ENCODE measurements around the gene ADAMTSL3. TPM values are rescaled to one million over a fixed set of nuclear protein-coding genes. Genes with fewer than 3 reads are reported as not detected.

ADAMTSL3 gene
- total RNA-seq, 6 experiments from 2014 or later = not detected

DNA sequence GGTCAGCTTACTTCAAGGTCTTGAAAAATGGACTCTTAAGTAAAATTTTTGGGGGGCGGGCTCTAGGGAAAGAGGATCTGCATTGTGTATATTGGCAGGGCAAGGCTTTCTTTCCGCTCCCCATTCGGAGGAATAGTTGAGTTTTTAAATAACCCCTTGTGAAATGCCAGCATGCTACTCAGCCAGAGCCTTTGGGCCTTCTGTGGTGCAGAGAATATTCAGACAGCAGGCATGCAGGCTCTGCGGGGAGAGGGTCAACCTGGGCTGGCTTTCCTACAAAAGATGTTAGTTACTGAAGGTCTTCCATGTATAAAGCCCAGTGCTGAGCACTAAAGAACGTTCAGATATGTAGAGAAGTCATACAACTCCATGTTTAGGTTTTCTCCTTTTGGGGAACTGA is 40.6 kb downstream of the ADAMTSL3 start:
- no peaks in the 10 kb centered on the region for H3K4me1 Mint-ChIP-seq (ENCODE audit: low read depth)
- TF ChIP-seq, protein P1, sequence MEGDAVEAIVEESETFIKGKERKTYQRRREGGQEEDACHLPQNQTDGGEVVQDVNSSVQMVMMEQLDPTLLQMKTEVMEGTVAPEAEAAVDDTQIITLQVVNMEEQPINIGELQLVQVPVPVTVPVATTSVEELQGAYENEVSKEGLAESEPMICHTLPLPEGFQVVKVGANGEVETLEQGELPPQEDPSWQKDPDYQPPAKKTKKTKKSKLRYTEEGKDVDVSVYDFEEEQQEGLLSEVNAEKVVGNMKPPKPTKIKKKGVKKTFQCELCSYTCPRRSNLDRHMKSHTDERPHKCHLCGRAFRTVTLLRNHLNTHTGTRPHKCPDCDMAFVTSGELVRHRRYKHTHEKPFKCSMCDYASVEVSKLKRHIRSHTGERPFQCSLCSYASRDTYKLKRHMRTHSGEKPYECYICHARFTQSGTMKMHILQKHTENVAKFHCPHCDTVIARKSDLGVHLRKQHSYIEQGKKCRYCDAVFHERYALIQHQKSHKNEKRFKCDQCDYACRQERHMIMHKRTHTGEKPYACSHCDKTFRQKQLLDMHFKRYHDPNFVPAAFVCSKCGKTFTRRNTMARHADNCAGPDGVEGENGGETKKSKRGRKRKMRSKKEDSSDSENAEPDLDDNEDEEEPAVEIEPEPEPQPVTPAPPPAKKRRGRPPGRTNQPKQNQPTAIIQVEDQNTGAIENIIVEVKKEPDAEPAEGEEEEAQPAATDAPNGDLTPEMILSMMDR (IDR thresholded peaks at IDR 0.05) = no peak
- H3K4me3 Mint-ChIP-seq = no peak overlapping the region
- H3K27me3 Mint-ChIP-seq (ENCODE audit: insufficient read depth) = peaks cover 1% of the 10 kb centered on the region; the same call in 1 of the 2 replicates
- H3K9me3 Mint-ChIP-seq = peaks cover 67% of the 10 kb centered on the region
- no peak overlapping the region for H3K27ac Mint-ChIP-seq
- no peaks in the 10 kb centered on the region for H3K36me3 Mint-ChIP-seq (ENCODE audit: low read depth)
- DNase-seq = no peak

DNA sequence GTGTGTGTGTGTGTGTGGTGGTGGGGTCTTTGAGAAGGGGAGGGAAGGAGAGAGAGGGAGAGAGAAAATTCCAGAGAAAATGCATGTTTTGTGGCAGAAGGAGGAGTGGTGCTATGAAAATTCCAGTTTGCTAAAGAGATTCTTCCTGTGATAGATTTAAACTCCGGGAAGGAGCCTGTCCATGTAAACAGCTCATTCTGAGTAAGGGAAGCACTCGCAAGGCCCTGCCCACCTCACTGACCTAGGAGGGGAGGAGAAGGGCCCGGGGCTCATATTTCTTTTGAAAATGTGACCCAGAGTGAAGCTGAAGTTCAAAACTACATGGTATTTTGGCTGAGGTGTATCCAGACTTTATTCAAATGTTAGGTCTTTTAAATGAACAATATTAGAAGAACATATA is 41.3 kb downstream of the ADAMTSL3 start:
- no peaks in the 10 kb centered on the region for H3K4me1 Mint-ChIP-seq (ENCODE audit: low read depth)
- peaks cover 1% of the 10 kb centered on the region; the same call in 1 of the 2 replicates for H3K27me3 Mint-ChIP-seq (ENCODE audit: insufficient read depth)
- no peak overlapping the region for H3K27ac Mint-ChIP-seq
- DNase-seq = no peak
- H3K4me3 Mint-ChIP-seq = no peak overlapping the region
- TF ChIP-seq, protein P1 (IDR thresholded peaks at IDR 0.05) = no peak
- no peaks in the 10 kb centered on the region for H3K36me3 Mint-ChIP-seq (ENCODE audit: low read depth)
- peaks cover 67% of the 10 kb centered on the region for H3K9me3 Mint-ChIP-seq

DNA sequence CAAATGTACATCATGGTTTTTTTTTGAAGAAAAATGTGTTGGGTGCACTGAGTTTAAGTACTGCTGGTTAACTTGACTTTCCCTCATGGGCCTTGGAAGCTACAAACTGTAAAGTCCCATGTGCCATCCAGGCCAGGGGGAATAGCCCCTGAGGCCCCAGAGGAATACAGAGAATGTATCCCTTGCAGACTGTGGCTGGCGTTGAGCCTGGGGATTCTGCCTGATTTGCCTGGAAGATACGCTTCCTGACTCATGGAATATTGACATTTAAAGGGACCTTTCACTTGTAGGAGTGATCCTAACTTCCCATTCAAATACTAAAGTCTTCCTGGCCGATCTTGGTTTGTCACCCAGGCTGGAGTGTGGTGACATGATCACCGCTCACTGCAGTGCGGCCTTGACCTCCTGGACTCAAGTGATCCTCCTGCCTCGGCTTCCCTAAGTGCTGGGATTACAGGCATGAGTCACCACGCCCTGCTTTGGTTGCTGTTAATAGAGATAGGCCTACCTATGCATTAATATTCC is 42.0 kb downstream of the ADAMTSL3 start:
- H3K4me1 Mint-ChIP-seq (ENCODE audit: low read depth) = no peaks in the 10 kb centered on the region
- peaks cover 66% of the 10 kb centered on the region for H3K9me3 Mint-ChIP-seq
- no peaks in the 10 kb centered on the region for H3K36me3 Mint-ChIP-seq (ENCODE audit: low read depth)
- H3K27ac Mint-ChIP-seq = no peak overlapping the region
- DNase-seq = no peak
- no peak overlapping the region for H3K4me3 Mint-ChIP-seq
- H3K27me3 Mint-ChIP-seq (ENCODE audit: insufficient read depth) = peaks cover 1% of the 10 kb centered on the region; the same call in 1 of the 2 replicates
- TF ChIP-seq, protein P1 (IDR thresholded peaks at IDR 0.05) = no peak

DNA sequence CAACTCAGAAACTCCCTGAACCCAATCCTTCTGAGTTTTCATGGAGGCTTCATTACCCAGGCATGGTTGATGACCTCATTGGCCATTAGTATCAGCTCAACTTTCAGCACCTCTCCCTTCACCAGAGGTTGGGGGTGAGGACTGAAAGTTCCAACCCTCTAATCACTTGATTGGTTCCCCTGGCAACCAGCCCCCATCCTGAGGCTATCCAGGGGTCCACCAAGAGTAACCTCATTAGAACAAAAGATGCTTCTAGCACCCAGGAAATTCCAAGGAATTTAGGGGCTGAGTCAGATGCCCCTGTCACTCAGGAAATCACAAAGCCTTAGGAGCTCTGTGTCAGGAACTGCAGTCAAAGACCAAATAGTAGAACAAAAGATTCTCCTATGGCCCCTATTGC is 43.8 kb downstream of the ADAMTSL3 start:
- TF ChIP-seq, protein P1 (IDR thresholded peaks at IDR 0.05) = no peak
- Mint-ChIP-seq H3K4me1 (ENCODE audit: low read depth) (no peaks in the 10 kb centered on the region), H3K27ac (no peak overlapping the region), H3K4me3 (no peak overlapping the region), H3K9me3 (peaks cover 74% of the 10 kb centered on the region), H3K27me3 (ENCODE audit: insufficient read depth) (peaks cover 3% of the 10 kb centered on the region), H3K36me3 (ENCODE audit: low read depth) (peaks cover 4% of the 10 kb centered on the region; the same call in 1 of the 2 replicates)
- no peak for DNase-seq

DNA sequence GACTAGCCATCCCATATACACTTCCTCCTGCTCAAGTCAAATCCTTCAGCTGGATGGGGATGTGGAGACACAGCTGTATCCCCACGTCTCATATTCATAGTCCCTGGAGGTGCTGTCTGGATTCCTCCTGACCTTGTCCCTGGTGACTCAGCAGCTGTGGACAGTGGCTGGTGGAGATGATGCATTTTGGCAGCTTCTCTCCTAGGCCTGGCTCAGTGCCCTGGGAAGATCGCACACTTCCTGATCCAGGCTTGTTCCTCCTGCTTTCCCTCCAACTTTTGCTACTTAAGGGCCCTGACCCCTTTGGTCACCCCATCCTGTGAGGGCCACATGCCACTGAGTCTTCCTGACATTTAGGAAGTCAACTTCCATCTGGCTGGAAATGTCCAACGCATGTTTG is 44.4 kb downstream of the ADAMTSL3 start:
- no peak overlapping the region for H3K27ac Mint-ChIP-seq
- H3K9me3 Mint-ChIP-seq = peaks cover 74% of the 10 kb centered on the region
- no peak overlapping the region for H3K4me3 Mint-ChIP-seq
- TF ChIP-seq, protein P1 (IDR thresholded peaks at IDR 0.05) = no peak
- DNase-seq = no peak
- H3K27me3 Mint-ChIP-seq (ENCODE audit: insufficient read depth) = peaks cover 4% of the 10 kb centered on the region
- H3K36me3 Mint-ChIP-seq (ENCODE audit: low read depth) = peaks cover 4% of the 10 kb centered on the region; the same call in 1 of the 2 replicates
- H3K4me1 Mint-ChIP-seq (ENCODE audit: low read depth) = no peaks in the 10 kb centered on the region

Data from HFFc6 (cell line).